Uterus (tissue), 4 donors: Measurements from ENCODE around the gene IRF2. TPM values are rescaled to one million over a fixed set of nuclear protein-coding genes. Genes with fewer than 3 reads are reported as not detected.

Experiments
- DNase-seq, 2 donors: peaks; one replicate each; pipeline ENCODE4 v3.0.0-alpha.2; 2019 to 2020
- H3K27ac ChIP-seq, 2 donors: fragments of 200-600 bp; sonication (generic); 1 replicate in 1 of 2; 2 replicates in 1 of 2; pipeline ENCODE4 v1.5.1; 2016 to 2018
- H3K27me3 ChIP-seq, 2 donors: fragments of 200-600 bp; sonication (generic); one replicate each; pipeline ENCODE4 v1.5.1; 2018 to 2019; ENCODE audit warnings: control low read depth in 1 of 2
- H3K36me3 ChIP-seq, 2 donors: fragments of 200-600 bp; sonication (generic); one replicate each; pipeline ENCODE4 v1.5.1; 2019; ENCODE audit warnings: control low read depth in 1 of 2
- H3K4me1 ChIP-seq, 2 donors: fragments of 200-600 bp; sonication (generic); one replicate each; pipeline ENCODE4 v1.5.1; 2018 to 2019; ENCODE audit warnings: control low read depth in 1 of 2
- H3K4me3 ChIP-seq, 2 donors: fragments of 200-600 bp; sonication (generic); 1 replicate in 1 of 2; 2 replicates in 1 of 2; pipeline ENCODE4 v1.5.1; 2018 to 2019; ENCODE audit warnings: mild to moderate bottlenecking in 1 of 2
- H3K9me3 ChIP-seq, 2 donors: fragments of 200-600 bp; sonication (generic); one replicate each; pipeline ENCODE4 v1.5.1; 2019; ENCODE audit warnings: control low read depth in 1 of 2
- POLR2A ChIP-seq, 2 donors: fragments of 450-650 bp; IDR thresholded peaks; one replicate each; pipeline ENCODE4 v1.6.1; 2016; ENCODE audit warnings: antibody characterized with exemption in 2 of 2, mild to moderate bottlenecking in 1 of 2, moderate library complexity in 1 of 2
- intact Hi-C: fragments of 100-400 bp; cut with DNase I; formaldehyde crosslinking; loops from one replicate; pipeline ENCODE4 v1.15.1; 2023; ENCODE audit warnings: low total_unique reads
- total RNA-seq, 4 donors: library from RNA; depleted of rRNA in 3 of 4; stranded (reverse); fragments of >200 nt in 3 of 4; gene quantifications; one replicate each; pipeline versions ENCODE4 v1.1.0 to v1.2.4, GENCODE V29; 2014 to 2023
- TF ChIP-seq, protein P1 (sequence below), 4 experiments: fragments of 200-600 bp in 2 of 4; fragments of 450-650 bp in 2 of 4; sonication (generic) in 2 of 4; IDR thresholded peaks; one replicate each; pipeline ENCODE4 v1.5.1; 2016 to 2019; ENCODE audit warnings: antibody characterized with exemption in 4 of 4, mild to moderate bottlenecking in 2 of 4, moderate library complexity in 1 of 4
- donor health status: DM: yes; HTN: yes; CAD: no.

IRF2 gene
- total RNA-seq, 4 donors from 2014 or later, result 7.9 to 45.7 (median 35.7) TPM

DNA sequence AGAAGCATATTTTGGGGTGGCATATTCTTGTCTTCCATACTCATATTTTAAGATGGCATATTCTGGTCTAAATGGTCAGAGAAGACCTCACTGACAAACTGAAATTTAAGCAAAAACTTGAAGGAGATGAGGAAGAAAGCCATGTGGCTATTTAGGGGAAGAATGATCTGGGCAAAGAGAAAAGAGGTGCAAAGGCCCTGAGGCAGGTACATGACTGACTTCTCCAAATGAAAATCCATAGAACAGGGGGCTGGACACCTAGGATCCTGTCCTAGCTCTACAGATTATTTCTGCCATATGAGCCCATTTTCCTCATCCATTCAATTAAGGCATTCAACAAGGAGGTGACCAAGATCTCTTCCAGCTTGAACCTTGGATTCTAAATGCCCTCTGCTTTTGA lies 105.6 kb downstream of the IRF2 start:
- intact Hi-C loops, result no loop called here
- H3K9me3 ChIP-seq, result no peaks in the 10 kb centered on the region
- no peaks in the 10 kb centered on the region for H3K4me1 ChIP-seq
- DNase-seq, result no peak
- no peak overlapping the region for H3K4me3 ChIP-seq
- no peaks in the 10 kb centered on the region for H3K36me3 ChIP-seq
- no peaks in the 10 kb centered on the region for H3K27me3 ChIP-seq
- no peak overlapping the region for H3K27ac ChIP-seq
- TF ChIP-seq, protein P1, sequence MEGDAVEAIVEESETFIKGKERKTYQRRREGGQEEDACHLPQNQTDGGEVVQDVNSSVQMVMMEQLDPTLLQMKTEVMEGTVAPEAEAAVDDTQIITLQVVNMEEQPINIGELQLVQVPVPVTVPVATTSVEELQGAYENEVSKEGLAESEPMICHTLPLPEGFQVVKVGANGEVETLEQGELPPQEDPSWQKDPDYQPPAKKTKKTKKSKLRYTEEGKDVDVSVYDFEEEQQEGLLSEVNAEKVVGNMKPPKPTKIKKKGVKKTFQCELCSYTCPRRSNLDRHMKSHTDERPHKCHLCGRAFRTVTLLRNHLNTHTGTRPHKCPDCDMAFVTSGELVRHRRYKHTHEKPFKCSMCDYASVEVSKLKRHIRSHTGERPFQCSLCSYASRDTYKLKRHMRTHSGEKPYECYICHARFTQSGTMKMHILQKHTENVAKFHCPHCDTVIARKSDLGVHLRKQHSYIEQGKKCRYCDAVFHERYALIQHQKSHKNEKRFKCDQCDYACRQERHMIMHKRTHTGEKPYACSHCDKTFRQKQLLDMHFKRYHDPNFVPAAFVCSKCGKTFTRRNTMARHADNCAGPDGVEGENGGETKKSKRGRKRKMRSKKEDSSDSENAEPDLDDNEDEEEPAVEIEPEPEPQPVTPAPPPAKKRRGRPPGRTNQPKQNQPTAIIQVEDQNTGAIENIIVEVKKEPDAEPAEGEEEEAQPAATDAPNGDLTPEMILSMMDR (IDR thresholded peaks at IDR 0.05), result no peak
- no peak for TF ChIP-seq POLR2A (IDR thresholded peaks at IDR 0.05)

DNA sequence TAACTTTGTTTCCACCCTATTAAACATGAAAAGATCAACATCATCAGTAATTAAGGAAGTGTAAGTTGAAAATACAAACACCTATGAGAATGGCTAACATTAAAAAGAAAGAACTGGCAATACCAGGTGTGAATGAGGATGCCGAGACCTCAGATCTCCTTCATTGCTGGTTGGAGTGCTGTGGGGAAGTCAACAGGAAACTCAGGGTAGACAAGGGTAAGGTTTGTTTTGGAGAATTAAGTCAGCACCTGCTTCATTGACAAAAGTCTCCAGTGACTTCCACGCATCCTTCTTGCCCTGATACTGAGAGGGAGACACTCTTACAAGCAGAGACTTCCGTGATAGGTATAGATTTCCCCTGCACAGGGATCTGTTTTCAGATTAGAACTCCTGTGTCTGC lies 106.1 kb downstream of the IRF2 start:
- DNase-seq, result no peak
- intact Hi-C loops, result no loop called here
- Histone ChIP-seq H3K4me1 (no peaks in the 10 kb centered on the region), H3K9me3 (no peaks in the 10 kb centered on the region), H3K4me3 (no peak overlapping the region), H3K36me3 (no peaks in the 10 kb centered on the region), H3K27ac (no peak overlapping the region), H3K27me3 (no peaks in the 10 kb centered on the region)
- TF ChIP-seq, protein P1 (IDR thresholded peaks at IDR 0.05), result no peak
- TF ChIP-seq POLR2A (IDR thresholded peaks at IDR 0.05), result no peak

DNA sequence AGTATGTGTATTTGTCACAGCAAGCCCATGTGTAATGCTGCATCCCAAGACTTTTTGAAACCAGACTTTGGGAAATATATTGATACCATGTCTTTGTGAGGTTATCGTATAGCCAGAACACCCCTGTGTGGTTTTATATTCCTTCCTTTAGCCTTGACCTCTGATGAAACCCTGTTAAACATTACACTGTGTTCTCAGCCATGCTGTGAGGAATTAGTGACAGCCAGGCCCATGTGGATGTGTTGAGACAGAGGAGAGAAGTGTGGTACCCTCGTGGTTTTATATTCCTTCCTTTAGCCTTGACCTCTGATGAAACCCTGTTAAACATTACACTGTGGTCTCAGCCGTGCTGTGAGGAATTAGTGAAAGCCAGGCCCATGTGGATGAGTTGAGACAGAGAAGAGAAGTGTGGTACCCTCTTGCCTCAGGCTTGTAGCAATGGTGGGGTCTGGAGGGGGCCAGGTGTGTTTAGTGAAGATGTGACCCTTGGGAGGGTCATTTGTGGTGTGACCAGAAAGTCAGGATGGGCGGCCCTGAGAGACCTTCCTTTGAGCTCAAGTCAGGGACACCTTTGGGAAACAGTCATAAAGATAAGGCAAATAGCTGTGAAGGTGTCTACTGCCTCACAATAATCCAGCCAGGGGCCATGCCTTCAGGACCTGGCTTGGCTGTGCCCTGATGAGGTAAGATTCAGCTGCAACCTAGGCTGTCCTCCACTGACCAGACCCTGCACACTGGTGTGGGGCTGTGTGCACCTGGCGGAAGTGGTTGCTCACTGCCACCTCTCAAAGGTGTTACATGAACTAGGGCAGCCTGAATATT lies 110.0 kb downstream of the IRF2 start:
- no peaks in the 10 kb centered on the region for H3K36me3 ChIP-seq
- intact Hi-C loops, result no loop called here
- no peaks in the 10 kb centered on the region for H3K9me3 ChIP-seq
- DNase-seq, result no peak
- no peak overlapping the region for H3K4me3 ChIP-seq
- no peaks in the 10 kb centered on the region for H3K4me1 ChIP-seq
- no peak for TF ChIP-seq POLR2A (IDR thresholded peaks at IDR 0.05)
- TF ChIP-seq, protein P1 (IDR thresholded peaks at IDR 0.05), result no peak
- H3K27ac ChIP-seq, result no peak overlapping the region
- H3K27me3 ChIP-seq, result no peaks in the 10 kb centered on the region

DNA sequence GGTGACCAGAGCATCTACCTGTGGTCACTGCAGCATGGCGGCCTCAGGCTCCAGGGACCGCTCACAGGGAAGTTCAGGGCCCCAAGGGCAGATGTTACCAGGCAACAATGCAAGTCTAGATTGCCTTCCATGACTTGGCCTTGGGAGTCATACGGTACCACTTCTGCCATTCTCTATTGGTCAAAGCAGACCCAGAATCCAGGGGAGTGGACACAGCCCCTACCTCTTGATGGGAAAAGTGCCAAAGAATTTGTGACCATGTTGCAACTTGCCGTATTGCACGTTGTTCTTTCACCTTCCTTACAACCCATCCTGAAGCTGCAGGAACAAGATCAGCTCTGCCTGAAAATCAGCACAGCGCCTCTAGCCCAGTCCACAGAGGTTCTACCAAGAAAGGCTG lies 111.1 kb downstream of the IRF2 start:
- no peak overlapping the region for H3K27ac ChIP-seq
- DNase-seq, result no peak
- H3K9me3 ChIP-seq, result no peaks in the 10 kb centered on the region
- H3K4me1 ChIP-seq, result no peaks in the 10 kb centered on the region
- no peaks in the 10 kb centered on the region for H3K36me3 ChIP-seq
- no peak for TF ChIP-seq POLR2A (IDR thresholded peaks at IDR 0.05)
- TF ChIP-seq, protein P1 (IDR thresholded peaks at IDR 0.05), result no peak
- H3K27me3 ChIP-seq, result no peaks in the 10 kb centered on the region
- intact Hi-C loops, result no loop called here
- no peak overlapping the region for H3K4me3 ChIP-seq

DNA sequence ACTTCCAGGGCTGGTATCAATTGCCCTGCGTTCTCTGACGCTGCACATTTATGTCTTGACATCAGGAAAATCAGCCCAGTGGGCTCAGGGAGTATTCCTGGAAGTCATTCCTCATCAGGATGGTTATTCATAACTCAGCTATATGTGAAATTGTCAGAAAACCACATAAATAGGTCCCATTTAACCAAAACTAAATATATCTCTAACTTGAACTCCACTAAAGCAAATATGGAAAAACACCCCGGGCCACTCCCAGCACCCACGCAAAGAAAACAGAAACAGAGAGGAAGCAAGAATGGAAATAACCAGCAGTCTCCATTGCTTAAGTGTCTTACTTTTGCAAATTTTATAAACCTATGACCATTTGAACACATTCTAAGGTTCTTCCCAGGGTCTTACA lies 112.0 kb downstream of the IRF2 start:
- DNase-seq, result no peak
- Histone ChIP-seq H3K36me3 (no peaks in the 10 kb centered on the region), H3K4me1 (no peaks in the 10 kb centered on the region), H3K9me3 (no peaks in the 10 kb centered on the region), H3K27me3 (no peaks in the 10 kb centered on the region), H3K27ac (no peak overlapping the region), H3K4me3 (no peak overlapping the region)
- intact Hi-C loops, result no loop called here
- TF ChIP-seq, protein P1 (IDR thresholded peaks at IDR 0.05), result no peak
- TF ChIP-seq POLR2A (IDR thresholded peaks at IDR 0.05), result no peak
